Activated CD4-positive, alpha-beta T cell treated with anti-CD3 and anti-CD28 coated beads for 36 hours (primary cell): ENCODE data around the gene TSPAN9. TPM values are rescaled to one million over a fixed set of nuclear protein-coding genes. Genes with fewer than 3 reads are reported as not detected.
"Not testable (repeated sequence)": the region's sequence is repeated elsewhere in the genome, so short reads cannot be mapped to it uniquely, and the experiment has no call there.

Source experiments
- ATAC-seq: fragments of 200-7000 bp; cut with Tn5 transposase; one replicate; pipeline ENCODE4 v1.10.0; 2021; ENCODE audit warnings: mild to moderate bottlenecking, moderate library complexity
- CTCF ChIA-PET: fragments of 350-600 bp; sonication (Branson Sonifier 250); formaldehyde crosslinking; loops from one replicate; lab custom pipeline; 2021; ENCODE audit warnings: antibody characterized with exemption; lab: Charles Lee
- POLR2A ChIA-PET: fragments of 350-600 bp; sonication (Branson Sonifier 250); formaldehyde crosslinking; loops from one replicate; lab custom pipeline; 2021; ENCODE audit warnings: antibody characterized with exemption, inconsistent platforms; lab: Charles Lee
- DNase-seq: peaks from one replicate; pipeline ENCODE4 v3.0.0-alpha.2; 2020
- H3K27ac Mint-ChIP-seq: one replicate; pipeline ENCODE4 v1.8.0; 2021; ENCODE audit warnings: mixed read lengths
- H3K27me3 Mint-ChIP-seq: one replicate; pipeline ENCODE4 v1.8.0; 2021; ENCODE audit warnings: mixed read lengths
- H3K36me3 Mint-ChIP-seq: one replicate; pipeline ENCODE4 v1.8.0; 2021; ENCODE audit warnings: low read depth, mixed read lengths
- H3K4me1 Mint-ChIP-seq: one replicate; pipeline ENCODE4 v1.8.0; 2021; ENCODE audit warnings: mixed read lengths
- H3K4me3 Mint-ChIP-seq: one replicate; pipeline ENCODE4 v1.8.0; 2021; ENCODE audit warnings: mild to moderate bottlenecking, moderate library complexity, mixed read lengths
- H3K9me3 Mint-ChIP-seq: one replicate; pipeline ENCODE4 v1.8.0; 2021; ENCODE audit warnings: low read depth, mixed read lengths
- intact Hi-C, 2 experiments: fragments of 100-400 bp; cut with DNase I in 1 of 2; cut with micrococcal nuclease in 1 of 2; formaldehyde crosslinking; loops; one replicate each; pipeline versions ENCODE4 v1.14.2 to v1.15.1; 2022 to 2024; cut with DNase I, micrococcal nuclease
- total RNA-seq, 2 experiments: library from RNA; stranded (reverse); gene quantifications; one replicate each; pipeline ENCODE4 v1.2.3, GENCODE V29; 2021

Gene TSPAN9
- total RNA-seq, 2 experiments from 2014 or later, result 0.82 to 1.3 TPM

GRCh38 chr12:3061501-3062215 lies 15.5 kb upstream of the TSPAN9 start:
- intact Hi-C loops, result no loop called here
- ChIA-PET POLR2A (no interaction called here), CTCF (interaction anchor here (1.5 kb wide), 1 partner anchor 9 kb away, joined by 5 read pairs; no protein-coding TSS in a partner anchor)
- no peak for ATAC-seq
- H3K27ac Mint-ChIP-seq, result no peak overlapping the region
- H3K9me3 Mint-ChIP-seq, result peaks cover 6% of the 10 kb centered on the region
- H3K36me3 Mint-ChIP-seq, result no peaks in the 10 kb centered on the region
- no peaks in the 10 kb centered on the region for H3K4me1 Mint-ChIP-seq
- H3K27me3 Mint-ChIP-seq, result peaks cover 28% of the 10 kb centered on the region
- DNase-seq, result no peak
- no peak overlapping the region for H3K4me3 Mint-ChIP-seq

GRCh38 chr12:3065300-3065699 lies 11.9 kb upstream of the TSPAN9 start:
- CTCF ChIA-PET, result interaction anchor here (1.0 to 1.7 kb wide), 2 partner anchors 9 to 69 kb away, joined by 3 to 11 read pairs; no protein-coding TSS in a partner anchor
- H3K9me3 Mint-ChIP-seq, result peaks cover 6% of the 10 kb centered on the region
- no peaks in the 10 kb centered on the region for H3K4me1 Mint-ChIP-seq
- POLR2A ChIA-PET, result no interaction called here
- no peaks in the 10 kb centered on the region for H3K36me3 Mint-ChIP-seq
- H3K27ac Mint-ChIP-seq, result no peak overlapping the region
- DNase-seq (no peak), ATAC-seq (no peak)
- H3K4me3 Mint-ChIP-seq, result no peak overlapping the region
- intact Hi-C loops, result no loop called here
- H3K27me3 Mint-ChIP-seq, result peaks cover 29% of the 10 kb centered on the region

- H3K4me3 Mint-ChIP-seq, H3K36me3 Mint-ChIP-seq, POLR2A ChIA-PET, H3K4me1 Mint-ChIP-seq, H3K9me3 Mint-ChIP-seq, DNase-seq, intact Hi-C loops, H3K27ac Mint-ChIP-seq, ATAC-seq: not testable (repeated sequence)
- CTCF ChIA-PET, result interaction anchor here (1.7 kb wide), 1 partner anchor 8 kb away, joined by 11 read pairs; no protein-coding TSS in a partner anchor
- peaks cover 25% of the 10 kb centered on the region for H3K27me3 Mint-ChIP-seq
These were observed 11.3 kb upstream of the TSPAN9 start for GRCh38 chr12:3065846-3066245.

- H3K4me1 Mint-ChIP-seq, result no peaks in the 10 kb centered on the region
- peaks cover 7% of the 10 kb centered on the region for H3K27me3 Mint-ChIP-seq
- no peaks in the 10 kb centered on the region for H3K36me3 Mint-ChIP-seq
- DNase-seq (no peak), ATAC-seq (no peak)
- ChIA-PET POLR2A (no interaction called here), CTCF (no interaction called here)
- H3K27ac Mint-ChIP-seq, result no peak overlapping the region
- H3K9me3 Mint-ChIP-seq, result no peaks in the 10 kb centered on the region
- intact Hi-C loops, result loop anchor here in 1 of 2 experiments (5.0 kb wide), 2 partner anchors 58 to 133 kb away; no protein-coding TSS in a partner anchor
- H3K4me3 Mint-ChIP-seq, result no peak overlapping the region
These were observed 7.5 kb upstream of the TSPAN9 start for GRCh38 chr12:3069714-3070113.

GRCh38 chr12:3071107-3071506 lies 6.1 kb upstream of the TSPAN9 start:
- Mint-ChIP-seq H3K9me3 (no peaks in the 10 kb centered on the region), H3K27me3 (peaks cover 7% of the 10 kb centered on the region), H3K36me3 (no peaks in the 10 kb centered on the region), H3K4me3 (no peak overlapping the region), H3K27ac (no peak overlapping the region), H3K4me1 (no peaks in the 10 kb centered on the region)
- no peak for ATAC-seq
- intact Hi-C loops, result loop anchor here in 1 of 2 experiments (5.0 kb wide), 2 partner anchors 56 to 131 kb away; no protein-coding TSS in a partner anchor
- no peak for DNase-seq
- POLR2A ChIA-PET, result no interaction called here
- CTCF ChIA-PET, result interaction anchor here (0.7 to 1.4 kb wide), 4 partner anchors 8 to 1009 kb away, joined by 3 to 5 read pairs (median 4); no protein-coding TSS in a partner anchor

- ChIA-PET CTCF (interaction anchor here (0.9 kb wide), 1 partner anchor 8 kb away, joined by 3 read pairs; no protein-coding TSS in a partner anchor), POLR2A (no interaction called here)
- intact Hi-C loops, result loop anchor here in 1 of 2 experiments (5.0 kb wide), 2 partner anchors 56 to 131 kb away; no protein-coding TSS in a partner anchor
- no peak overlapping the region for H3K27ac Mint-ChIP-seq
- H3K9me3 Mint-ChIP-seq, result no peaks in the 10 kb centered on the region
- H3K36me3 Mint-ChIP-seq, result no peaks in the 10 kb centered on the region
- ATAC-seq (no peak), DNase-seq (no peak)
- no peaks in the 10 kb centered on the region for H3K4me1 Mint-ChIP-seq
- H3K27me3 Mint-ChIP-seq, result peaks cover 7% of the 10 kb centered on the region
- no peak overlapping the region for H3K4me3 Mint-ChIP-seq
These were observed 5.5 kb upstream of the TSPAN9 start for GRCh38 chr12:3071710-3072109.

- Mint-ChIP-seq H3K27me3 (peaks cover 2% of the 10 kb centered on the region), H3K36me3 (no peaks in the 10 kb centered on the region), H3K9me3 (no peaks in the 10 kb centered on the region), H3K4me1 (peaks cover 2% of the 10 kb centered on the region), H3K4me3 (no peak overlapping the region), H3K27ac (no peak overlapping the region)
- intact Hi-C loops, result loop anchor here (1.0 to 5.0 kb wide), 5 partner anchors 54 to 202 kb away; no protein-coding TSS in a partner anchor
- POLR2A ChIA-PET, result no interaction called here
- DNase-seq, result peak; percentile 91
- peak; percentile 70 for ATAC-seq
- CTCF ChIA-PET, result interaction anchor here (0.6 to 5.1 kb wide), 19 partner anchors 8 to 227 kb away, joined by 3 to 35 read pairs (median 4); partner anchors contain the start of gene TEX52
These were observed 3.5 kb upstream of the TSPAN9 start for GRCh38 chr12:3073438-3074250.

GRCh38 chr12:3075315-3075714 lies 1.9 kb upstream of the TSPAN9 start:
- Mint-ChIP-seq H3K27ac (no peak overlapping the region), H3K4me3 (no peak overlapping the region), H3K27me3 (peaks cover 2% of the 10 kb centered on the region), H3K4me1 (peaks cover 2% of the 10 kb centered on the region), H3K36me3 (no peaks in the 10 kb centered on the region), H3K9me3 (no peaks in the 10 kb centered on the region)
- DNase-seq, result no peak
- CTCF ChIA-PET, result interaction anchor here (0.6 to 5.1 kb wide), 4 partner anchors 10 to 200 kb away, joined by 3 to 35 read pairs (median 16); no protein-coding TSS in a partner anchor
- ATAC-seq, result no peak
- intact Hi-C loops, result loop anchor here in 1 of 2 experiments (5.0 kb wide), 1 partner anchor 677 kb away; the partner anchor contains the start of gene CRACR2A
- POLR2A ChIA-PET, result no interaction called here

GRCh38 chr12:3077572-3078081 lies 448 bp downstream of the TSPAN9 start:
- intact Hi-C loops, result loop anchor here in 1 of 2 experiments (1.0 to 5.0 kb wide), 5 partner anchors 91 to 675 kb away; partner anchors contain the start of genes CRACR2A and TULP3
- ATAC-seq, result no peak
- no peaks in the 10 kb centered on the region for H3K36me3 Mint-ChIP-seq
- no peaks in the 10 kb centered on the region for H3K9me3 Mint-ChIP-seq
- peaks cover 2% of the 10 kb centered on the region for H3K4me1 Mint-ChIP-seq
- H3K27me3 Mint-ChIP-seq, result peaks cover 2% of the 10 kb centered on the region
- CTCF ChIA-PET, result interaction anchor here (0.5 to 1.2 kb wide), 4 partner anchors 14 to 222 kb away, joined by 3 to 7 read pairs (median 3); no protein-coding TSS in a partner anchor
- H3K4me3 Mint-ChIP-seq, result peak overlapping the region; percentile 50
- H3K27ac Mint-ChIP-seq, result no peak overlapping the region
- POLR2A ChIA-PET, result no interaction called here
- no peak for DNase-seq

GRCh38 chr12:3078086-3078820 lies 1.1 kb downstream of the TSPAN9 start:
- DNase-seq (no peak), ATAC-seq (no peak)
- ChIA-PET CTCF (interaction anchor here (0.5 to 1.2 kb wide), 5 partner anchors 13 to 222 kb away, joined by 3 to 7 read pairs (median 3); no protein-coding TSS in a partner anchor), POLR2A (no interaction called here)
- H3K27ac Mint-ChIP-seq, result no peak overlapping the region
- H3K4me1 Mint-ChIP-seq, result peaks cover 2% of the 10 kb centered on the region
- peaks cover 2% of the 10 kb centered on the region for H3K27me3 Mint-ChIP-seq
- no peaks in the 10 kb centered on the region for H3K36me3 Mint-ChIP-seq
- H3K9me3 Mint-ChIP-seq, result no peaks in the 10 kb centered on the region
- H3K4me3 Mint-ChIP-seq, result peak overlapping the region; percentile 50
- intact Hi-C loops, result loop anchor here in 1 of 2 experiments (5.0 kb wide), 1 partner anchor 674 kb away; the partner anchor contains the start of gene CRACR2A
